HCT116 (cell line): ENCODE measurements around the gene RNF31. TPM values are rescaled to one million over a fixed set of nuclear protein-coding genes. Genes with fewer than 3 reads are reported as not detected.
A peak's percentile ranks its signal among the peaks of the same experiment; 100 is the strongest.

Experiments used
- ATAC-seq: fragments of 200-7000 bp; cut with Tn5 transposase; 2 replicates; pipeline ENCODE4 v1.9.1; 2020; ENCODE audit warnings: mild to moderate bottlenecking, moderate library complexity
- BruUV-seq: library from RNA; stranded (reverse); fragments of 400-500 nt; replicated peaks from 2 replicates; lab custom pipeline; 2021; lab: Mats Ljungman, UMichigan
- CTCF ChIA-PET: fragments of 300-600 bp; sonication (Branson Sonifier 250); formaldehyde crosslinking; loops from one replicate; lab custom pipeline; 2021; ENCODE audit warnings: antibody characterized with exemption; lab: Charles Lee
- POLR2A ChIA-PET: fragments of 300-600, 350-600 bp; sonication (Branson Sonifier 250); formaldehyde crosslinking; loops from one replicate; lab custom pipeline; 2021; ENCODE audit warnings: antibody characterized with exemption; lab: Charles Lee
- RAD21 ChIA-PET, 2 experiments: fragments of 300-600 bp; sonication (Branson Sonifier 250); formaldehyde crosslinking; loops; one replicate each; lab custom pipeline; 2023; ENCODE audit warnings: low total read pairs in 2 of 2; ENCODE audit not compliant: uncharacterized antibody in 2 of 2, unreplicated experiment in 2 of 2, low non-redundant PET in 1 of 2; lab: Charles Lee
- DNase-seq: peaks from one replicate; pipeline ENCODE4 v3.0.0-alpha.2; 2010; ENCODE audit warnings: low read depth, low spot score
- H2AFZ ChIP-seq: fragments of 200-600 bp; shearing (Covaris generic), sonication (generic); 2 replicates; pipeline ENCODE4 v1.6.1; 2017; ENCODE audit warnings: low read depth, mixed run types, mixed read lengths, antibody characterized with exemption, low read length; ENCODE audit not compliant: poor library complexity, severe bottlenecking
- H3K27ac ChIP-seq: 2 replicates; pipeline ENCODE4 v1.5.1; 2012; ENCODE audit warnings: low read depth, low read length
- H3K27me3 ChIP-seq: fragments of 200-600 bp; sonication (generic); 2 replicates; pipeline ENCODE4 v1.6.1; 2016; ENCODE audit warnings: mixed run types, low read length, mixed read lengths; ENCODE audit not compliant: insufficient read depth
- H3K36me3 ChIP-seq, 2 experiments: fragments of 200-500 bp in 1 of 2; fragments of 200-600 bp in 1 of 2; sonication (Bioruptor generic) in 1 of 2; sonication (generic) in 1 of 2; 2 replicates each; pipeline versions ENCODE4 v1.5.1 to v1.6.1; 2014 to 2016; ENCODE audit warnings: low read length in 2 of 2, inconsistent platforms in 1 of 2, mixed read lengths in 1 of 2, mixed run types in 1 of 2; ENCODE audit not compliant: insufficient read depth in 2 of 2, control insufficient read depth in 1 of 2
- H3K4me1 ChIP-seq, 2 experiments: fragments of 200-600 bp in 1 of 2; sonication (generic) in 1 of 2; 2 replicates each; pipeline versions ENCODE4 v1.5.1 to v1.6.1; 2012 to 2017; ENCODE audit warnings: low read length in 2 of 2, inconsistent platforms in 1 of 2, mild to moderate bottlenecking in 1 of 2, mixed read lengths in 1 of 2, mixed run types in 1 of 2, moderate library complexity in 1 of 2; ENCODE audit not compliant: insufficient read depth in 2 of 2, control insufficient read depth in 1 of 2
- H3K4me2 ChIP-seq: fragments of 200-600 bp; sonication (generic); 2 replicates; pipeline ENCODE4 v1.6.1; 2017; ENCODE audit warnings: mixed run types, low read length, mixed read lengths
- H3K4me3 ChIP-seq, 2 experiments: fragments of 200-600 bp in 1 of 2; sonication (generic) in 1 of 2; replicated peaks in 1 of 2; 2 replicates each; pipeline ENCODE4 v1.5.1; 2011 to 2016; ENCODE audit warnings: low read length in 2 of 2, control low read depth in 1 of 2, low read depth in 1 of 2, mild to moderate bottlenecking in 1 of 2, mixed read lengths in 1 of 2, mixed run types in 1 of 2
- H3K79me2 ChIP-seq: fragments of 200-600 bp; sonication (generic); 2 replicates; pipeline ENCODE4 v1.6.1; 2017; ENCODE audit warnings: mild to moderate bottlenecking, mixed run types, low read length, moderate library complexity, mixed read lengths; ENCODE audit not compliant: insufficient read depth
- H3K9ac ChIP-seq: fragments of 200-600 bp; sonication (generic); 2 replicates; pipeline ENCODE4 v1.6.1; 2016; ENCODE audit warnings: low read length, mixed read lengths
- H3K9me2 ChIP-seq: fragments of 200-600 bp; sonication (generic), shearing (Covaris generic); 2 replicates; pipeline ENCODE4 v1.6.1; 2017; ENCODE audit warnings: mixed run types, mild to moderate bottlenecking, moderate library complexity; ENCODE audit not compliant: insufficient read depth
- H3K9me3 ChIP-seq, 2 experiments: fragments of 200-500 bp in 1 of 2; fragments of 200-600 bp in 1 of 2; sonication (Bioruptor generic) in 1 of 2; sonication (generic) in 1 of 2; 2 replicates each; pipeline ENCODE4 v1.6.1; 2014 to 2017; ENCODE audit warnings: low read length in 2 of 2, mixed read lengths in 2 of 2, inconsistent platforms in 1 of 2, low read depth in 1 of 2, mild to moderate bottlenecking in 1 of 2, mixed run types in 1 of 2, moderate library complexity in 1 of 2; ENCODE audit not compliant: control insufficient read depth in 1 of 2, insufficient read depth in 1 of 2
- H4K20me1 ChIP-seq: fragments of 200-600 bp; sonication (generic), shearing (Covaris generic); 2 replicates; pipeline ENCODE4 v1.6.1; 2017; ENCODE audit warnings: mixed run types, mild to moderate bottlenecking, moderate library complexity; ENCODE audit not compliant: insufficient read depth
- CBX3 ChIP-seq: IDR thresholded peaks from 2 replicates; pipeline ENCODE4 v1.6.1; 2012; ENCODE audit warnings: low read depth
- EGR1 ChIP-seq: IDR thresholded peaks from 2 replicates; pipeline ENCODE4 v1.6.1; 2012; ENCODE audit warnings: low read depth
- ELF1 ChIP-seq: IDR thresholded peaks from 2 replicates; pipeline ENCODE4 v1.6.1; 2012; ENCODE audit warnings: low read depth, borderline replicate concordance
- FOSL1 ChIP-seq: IDR thresholded peaks from 2 replicates; pipeline ENCODE4 v1.6.1; 2012; ENCODE audit warnings: low read depth
- RAD21 ChIP-seq: IDR thresholded peaks from 2 replicates; pipeline ENCODE4 v1.6.1; 2012; ENCODE audit warnings: low read depth, mild to moderate bottlenecking
- SIN3A ChIP-seq: IDR thresholded peaks from 2 replicates; pipeline ENCODE4 v1.6.1; 2012; ENCODE audit warnings: low read depth
- SRF ChIP-seq: IDR thresholded peaks from 2 replicates; pipeline ENCODE4 v1.6.1; 2012; ENCODE audit warnings: low read depth
- ZFX ChIP-seq: fragments of 450-650 bp; IDR thresholded peaks from 2 replicates; pipeline ENCODE4 v1.6.1; 2017
- intact Hi-C: fragments of 100-400 bp; cut with micrococcal nuclease; formaldehyde crosslinking; loops from 2 replicates; pipeline ENCODE4 v1.10.0; 2022
- total RNA-seq: library from RNA; stranded (reverse); gene quantifications from one replicate; pipeline ENCODE4 v1.2.1, GENCODE V29; 2021; ENCODE audit not compliant: unreplicated experiment

RNF31 gene
- total RNA-seq, 1 experiment from 2014 or later, result 78.0 TPM

GRCh38 chr14:24176599-24176998, 29.3 kb downstream of the RNF31 start:
- BruUV-seq, result no TSS peak
- Histone ChIP-seq H3K79me2 (no peaks in the 10 kb centered on the region), H3K9me3 (no peaks in the 10 kb centered on the region), H3K27ac (no peak overlapping the region), H3K9me2 (no peaks in the 10 kb centered on the region), H3K36me3 (peaks cover 16 to 21% of the 10 kb centered on the region in 2 experiments; a peak in 3 of 4 replicates), H3K4me2 (no peak overlapping the region), H3K4me3 (no peak overlapping the region), H4K20me1 (no peaks in the 10 kb centered on the region), H3K4me1 (no peaks in the 10 kb centered on the region), H2AFZ (no peak overlapping the region), H3K9ac (no peak overlapping the region), H3K27me3 (no peaks in the 10 kb centered on the region)
- no peak for ATAC-seq
- no peak for TF ChIP-seq SIN3A
- no peak for TF ChIP-seq ELF1
- intact Hi-C loops, result no loop called here
- ChIA-PET POLR2A (no interaction called here), RAD21 (no interaction called here), CTCF (no interaction called here)
- DNase-seq, result no peak

GRCh38 chr14:24177041-24177825, 29.9 kb downstream of the RNF31 start:
- Histone ChIP-seq H3K9me3 (no peaks in the 10 kb centered on the region), H3K79me2 (no peaks in the 10 kb centered on the region), H3K27ac (no peak overlapping the region), H3K9ac (no peak overlapping the region), H3K4me3 (no peak overlapping the region), H3K4me1 (no peaks in the 10 kb centered on the region), H3K27me3 (no peaks in the 10 kb centered on the region), H3K4me2 (no peak overlapping the region), H4K20me1 (no peaks in the 10 kb centered on the region), H3K9me2 (no peaks in the 10 kb centered on the region), H2AFZ (no peak overlapping the region), H3K36me3 (peaks cover 16 to 21% of the 10 kb centered on the region in 2 experiments; a peak in 3 of 4 replicates)
- ChIA-PET RAD21 (no interaction called here), POLR2A (no interaction called here), CTCF (no interaction called here)
- intact Hi-C loops, result no loop called here
- no TSS peak for BruUV-seq
- TF ChIP-seq CBX3 (no peak), EGR1 (no peak), RAD21 (no peak), SRF (no peak), FOSL1 (no peak), SIN3A (no peak), ZFX (no peak)
- DNase-seq, result no peak
- 0 out of 2 replicates have a peak, but pooled peaks have one; percentile 5 for ATAC-seq
